ENCODE data around the gene MRPL42. TPM values are rescaled to one million over a fixed set of nuclear protein-coding genes. Genes with fewer than 3 reads are reported as not detected.

Gene MRPL42
- total RNA-seq (2022; extraction: Qiagen RNA extraction) = 47.5 to 67.8 TPM (median 48.6 TPM) in 5 replicates

GRCh38 chr12:93467351-93468007, at the start of gene MRPL42:
Gene MRPL42, plus strand, starts transcription at chr12:93467514. Its CDS starts 1,772 bp downstream, at chr12:93469286.

DNA sequence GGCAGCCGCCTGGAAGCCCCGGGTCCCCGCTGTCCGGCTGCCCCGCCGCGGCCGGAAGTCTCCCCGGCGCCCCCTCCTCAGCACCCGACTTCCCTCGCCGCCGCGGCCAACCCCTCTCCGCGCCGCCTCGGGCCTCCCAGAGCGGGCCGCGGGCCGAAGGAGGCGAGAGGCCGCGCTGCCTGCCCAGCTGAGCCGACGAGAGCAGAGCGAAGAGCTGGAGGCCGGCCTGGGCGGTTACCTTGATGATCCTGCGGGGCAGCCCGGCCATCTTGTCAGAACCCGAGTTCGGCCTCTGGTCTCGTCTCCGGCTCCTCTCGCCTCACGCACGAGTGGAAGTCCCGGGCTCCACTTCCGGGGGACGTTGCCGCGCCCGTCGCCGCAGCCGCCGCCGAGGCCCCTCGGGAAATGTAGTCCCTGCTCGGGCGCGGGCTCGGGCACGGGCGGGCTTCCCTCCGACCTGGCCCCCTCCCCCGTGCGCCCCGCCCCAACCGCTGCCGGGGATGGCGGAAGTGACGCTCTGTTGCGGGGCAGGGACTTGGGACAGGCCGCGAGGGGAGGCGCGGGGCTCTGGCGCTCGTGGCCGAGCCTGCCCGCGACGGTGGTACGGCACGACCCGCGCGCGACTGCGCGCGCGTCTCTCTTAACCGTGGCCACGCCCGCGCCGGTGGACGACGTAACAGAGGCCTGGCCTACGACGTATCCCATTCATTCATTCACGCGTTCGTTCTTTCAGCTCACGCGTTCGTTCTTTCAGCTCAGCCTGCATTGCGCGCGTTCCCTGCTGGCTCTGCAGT, 25.5 kb upstream of the MRPL42 start, which contains the start of gene UBE2N:
TSS of gene UBE2N (minus strand) at position 331 of the 794 bp plus-strand sequence. CDS start at position 268, 63 bp downstream.

Other genes starting within 250 kb of the MRPL42 start
- 26.8 to 33.5 TPM (median 30.2 TPM) in 5 replicates for gene NUDT4, start 89.6 kb upstream of the MRPL42 start, total RNA-seq (2022; extraction: Qiagen RNA extraction)
- 152 to 217 TPM (median 161 TPM) in 5 replicates for gene UBE2N, start 25.6 kb upstream of the MRPL42 start, total RNA-seq (2022; extraction: Qiagen RNA extraction)
- 23.0 to 28.0 TPM (median 25.5 TPM) in 5 replicates for gene SOCS2, start 105.2 kb downstream of the MRPL42 start, total RNA-seq (2022; extraction: Qiagen RNA extraction)
- gene CRADD, start 209.9 kb downstream of the MRPL42 start, total RNA-seq (2022; extraction: Qiagen RNA extraction) = 10.2 to 17.2 TPM (median 11.0 TPM) in 5 replicates